HEK293T (cell line): ENCODE data around the gene ZFAND2B.
A peak's percentile ranks its signal among the peaks of the same experiment; 100 is the strongest.
"Not testable (repeated sequence)": the region's sequence is repeated elsewhere in the genome, so short reads cannot be mapped to it uniquely, and the experiment has no call there.

Experiments
- CTCF ChIA-PET: fragments of 350-600 bp; formaldehyde crosslinking; extraction: SDS; loops from one replicate; lab custom pipeline; 2021; ENCODE audit warnings: antibody characterized with exemption, inconsistent platforms; lab: Yijun Ruan, JAX
- POLR2A ChIA-PET: fragments of 350-600 bp; formaldehyde crosslinking; extraction: SDS; loops from one replicate; lab custom pipeline; 2020; ENCODE audit warnings: antibody characterized with exemption, inconsistent platforms; lab: Yijun Ruan, JAX
- DNase-seq: peaks from one replicate; pipeline ENCODE4 v3.0.0; 2012; ENCODE audit warnings: mixed read lengths; ENCODE audit errors: extremely low spot score
- ARNT ChIP-seq: fragments of 450-650 bp; IDR thresholded peaks from 2 replicates; pipeline ENCODE4 v1.6.1; 2017; ENCODE audit warnings: mild to moderate bottlenecking
- BHLHE40 ChIP-seq: fragments of 450-650 bp; IDR thresholded peaks from 2 replicates; pipeline ENCODE4 v1.6.1; 2016; ENCODE audit warnings: mild to moderate bottlenecking, moderate library complexity, borderline replicate concordance
- CTBP1 ChIP-seq: fragments of 450-650 bp; IDR thresholded peaks from 2 replicates; pipeline ENCODE4 v1.6.1; 2016; ENCODE audit warnings: borderline replicate concordance
- ELF4 ChIP-seq: fragments of 450-650 bp; IDR thresholded peaks from 2 replicates; pipeline ENCODE4 v1.6.1; 2017; ENCODE audit warnings: antibody characterized with exemption
- FOXA1 ChIP-seq: fragments of 450-650 bp; IDR thresholded peaks from 2 replicates; pipeline ENCODE4 v1.6.1; 2016; ENCODE audit warnings: mild to moderate bottlenecking
- FOXK2 ChIP-seq: fragments of 450-650 bp; IDR thresholded peaks from 2 replicates; pipeline ENCODE4 v1.6.1; 2016; ENCODE audit warnings: mild to moderate bottlenecking
- FOXM1 ChIP-seq: fragments of 450-650 bp; IDR thresholded peaks from 2 replicates; pipeline ENCODE4 v1.6.1; 2017; ENCODE audit warnings: mild to moderate bottlenecking, borderline replicate concordance
- HDGF ChIP-seq: fragments of 450-650 bp; IDR thresholded peaks from 2 replicates; pipeline ENCODE4 v1.6.1; 2017; ENCODE audit warnings: antibody characterized with exemption, borderline replicate concordance
- L3MBTL2 ChIP-seq: fragments of 450-650 bp; conservative IDR thresholded peaks from 2 replicates; pipeline ENCODE4 v1.6.1; 2016; ENCODE audit warnings: mild to moderate bottlenecking
- LEF1 ChIP-seq: fragments of 450-650 bp; IDR thresholded peaks from 2 replicates; pipeline ENCODE4 v1.6.1; 2017; ENCODE audit warnings: mild to moderate bottlenecking, borderline replicate concordance
- NFRKB ChIP-seq: fragments of 450-650 bp; IDR thresholded peaks from 2 replicates; pipeline ENCODE4 v1.6.1; 2016; ENCODE audit warnings: mild to moderate bottlenecking, moderate library complexity
- SP1 ChIP-seq: fragments of 450-650 bp; IDR thresholded peaks from 2 replicates; pipeline ENCODE4 v1.6.1; 2017
- SUZ12 ChIP-seq: fragments of 450-650 bp; IDR thresholded peaks from 2 replicates; pipeline ENCODE4 v1.6.1; 2016; ENCODE audit warnings: mild to moderate bottlenecking
- TARDBP ChIP-seq: fragments of 450-650 bp; IDR thresholded peaks from 2 replicates; pipeline ENCODE4 v1.6.1; 2016
- ZNF384 ChIP-seq: fragments of 450-650 bp; IDR thresholded peaks from 2 replicates; pipeline ENCODE4 v1.6.1; 2016
- TF ChIP-seq, protein P1 (sequence below): fragments of 450-650 bp; IDR thresholded peaks from 2 replicates; pipeline ENCODE4 v1.6.1; 2016

ZFAND2B gene

DNA sequence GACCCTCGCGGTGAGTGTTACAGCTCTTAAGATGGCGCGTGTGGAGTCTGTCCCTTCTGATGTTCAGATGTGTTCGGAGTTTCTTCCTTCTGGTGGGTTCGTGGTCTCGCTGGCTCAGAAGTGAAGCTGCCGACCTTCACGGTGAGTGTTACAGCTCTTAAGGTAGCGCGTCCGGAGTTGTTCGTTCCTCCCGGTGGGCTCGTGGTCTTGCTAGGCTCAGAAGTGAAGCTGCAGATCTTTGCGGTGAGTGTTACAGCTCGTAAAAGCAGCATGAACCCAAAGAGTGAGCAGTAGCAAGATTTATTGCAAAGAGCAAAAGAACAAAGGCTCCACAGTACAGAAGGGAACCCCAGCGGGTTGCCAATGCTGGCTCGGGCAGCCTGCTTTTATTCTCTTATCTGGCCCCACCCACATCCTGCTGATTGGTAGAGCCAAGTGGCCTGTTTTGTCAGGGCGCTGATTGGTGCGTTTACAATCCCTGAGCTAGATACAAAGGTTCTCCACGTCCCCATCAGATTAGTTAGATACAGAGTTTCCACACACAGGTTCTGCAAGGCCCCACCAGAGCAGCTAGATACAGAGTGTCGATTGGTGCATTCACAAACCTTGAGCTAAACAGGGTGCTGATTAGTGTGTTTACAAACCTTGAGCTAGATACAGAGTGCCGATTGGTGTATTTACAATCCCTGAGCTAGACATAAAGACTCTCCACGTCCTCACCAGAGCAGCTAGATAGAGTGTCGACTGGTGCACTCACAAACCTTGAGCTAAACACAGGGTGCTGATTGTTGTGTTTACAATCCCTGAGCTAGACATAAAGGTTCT lies 5.9 kb upstream of the ZFAND2B start:
- TF ChIP-seq, protein P1, sequence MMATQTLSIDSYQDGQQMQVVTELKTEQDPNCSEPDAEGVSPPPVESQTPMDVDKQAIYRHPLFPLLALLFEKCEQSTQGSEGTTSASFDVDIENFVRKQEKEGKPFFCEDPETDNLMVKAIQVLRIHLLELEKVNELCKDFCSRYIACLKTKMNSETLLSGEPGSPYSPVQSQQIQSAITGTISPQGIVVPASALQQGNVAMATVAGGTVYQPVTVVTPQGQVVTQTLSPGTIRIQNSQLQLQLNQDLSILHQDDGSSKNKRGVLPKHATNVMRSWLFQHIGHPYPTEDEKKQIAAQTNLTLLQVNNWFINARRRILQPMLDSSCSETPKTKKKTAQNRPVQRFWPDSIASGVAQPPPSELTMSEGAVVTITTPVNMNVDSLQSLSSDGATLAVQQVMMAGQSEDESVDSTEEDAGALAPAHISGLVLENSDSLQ = peak; percentile 81
- TF ChIP-seq ELF4 = peak; percentile 50; the same call in 1 of the 2 replicates
- peak; percentile 83 for TF ChIP-seq L3MBTL2
- TF ChIP-seq LEF1 = peak; percentile 81; the same call in 1 of the 2 replicates
- POLR2A ChIA-PET = interaction anchor here (1.2 to 1.3 kb wide), 2 partner anchors 24 to 94 kb away, joined by 4 read pairs; partner anchors contain the start of gene CNPPD1
- DNase-seq = not testable (repeated sequence)
- CTCF ChIA-PET = interaction anchor here (0.6 kb wide), 1 partner anchor 141 kb away, joined by 3 read pairs; no protein-coding TSS in a partner anchor

DNA sequence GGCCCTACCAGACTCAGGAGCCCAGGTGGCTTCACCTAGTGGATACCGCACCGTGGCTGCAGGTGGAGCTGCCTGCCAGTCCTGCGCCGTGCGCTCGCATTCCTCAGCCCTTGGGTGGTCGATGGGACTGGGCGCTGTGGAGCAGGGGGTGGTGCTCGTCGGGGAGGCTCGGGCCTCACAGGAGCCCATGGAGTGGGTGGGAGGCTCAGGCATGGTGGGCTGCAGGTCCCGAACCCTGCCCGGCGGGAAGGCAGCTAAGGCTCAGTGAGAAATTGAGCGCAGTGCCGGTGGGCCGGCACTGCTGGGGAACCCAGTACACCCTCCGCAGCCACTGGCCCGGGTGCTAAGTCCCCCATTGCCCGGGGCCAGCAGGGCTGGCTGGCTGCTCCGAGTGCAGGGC lies 5.3 kb upstream of the ZFAND2B start:
- DNase-seq, POLR2A ChIA-PET, CTCF ChIA-PET: not testable (repeated sequence)

DNA sequence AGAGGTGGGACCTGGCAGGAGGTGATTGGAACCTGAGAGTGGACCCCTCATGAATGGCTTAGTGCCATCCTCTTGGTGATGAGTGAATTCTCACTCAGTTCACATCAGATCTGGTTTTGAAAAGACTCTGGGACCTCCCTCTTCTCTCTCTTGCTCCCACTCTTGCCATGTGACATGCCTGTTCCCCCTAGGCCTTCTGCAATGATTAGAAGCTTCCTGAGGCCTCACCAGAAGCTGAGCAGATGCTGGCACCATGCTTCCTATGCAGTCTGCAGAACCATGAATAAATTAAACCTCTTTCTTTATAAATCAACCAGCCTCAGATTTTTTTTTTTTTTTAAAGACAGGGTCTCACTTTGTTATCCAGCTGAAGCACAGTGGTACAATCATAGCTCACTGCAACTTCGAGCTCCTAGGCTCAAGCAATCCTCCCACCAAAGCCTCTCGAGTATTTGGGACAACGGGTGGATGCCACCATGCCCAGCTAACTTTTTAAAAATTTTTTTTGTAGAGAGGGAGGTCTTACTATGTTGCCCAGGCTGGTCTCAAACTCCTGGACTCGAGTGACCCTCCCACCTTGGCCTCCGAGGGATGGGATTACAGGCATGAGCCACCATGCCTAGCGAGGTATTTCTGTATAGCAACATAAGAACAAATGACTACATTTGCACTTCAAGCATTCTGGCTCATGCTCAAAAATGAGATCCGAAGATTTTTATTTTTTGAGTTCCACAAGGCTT lies 2.0 kb upstream of the ZFAND2B start:
- TF ChIP-seq ZNF384 (no peak), SP1 (no peak), LEF1 (no peak), TARDBP (no peak), HDGF (no peak), ARNT (no peak), NFRKB (no peak), ELF4 (no peak), BHLHE40 (no peak), FOXM1 (no peak), CTBP1 (no peak), FOXA1 (no peak), SUZ12 (no peak), FOXK2 (no peak), L3MBTL2 (no peak)
- TF ChIP-seq, protein P1 = no peak
- DNase-seq = no peak
- ChIA-PET CTCF (no interaction called here), POLR2A (no interaction called here)

DNA sequence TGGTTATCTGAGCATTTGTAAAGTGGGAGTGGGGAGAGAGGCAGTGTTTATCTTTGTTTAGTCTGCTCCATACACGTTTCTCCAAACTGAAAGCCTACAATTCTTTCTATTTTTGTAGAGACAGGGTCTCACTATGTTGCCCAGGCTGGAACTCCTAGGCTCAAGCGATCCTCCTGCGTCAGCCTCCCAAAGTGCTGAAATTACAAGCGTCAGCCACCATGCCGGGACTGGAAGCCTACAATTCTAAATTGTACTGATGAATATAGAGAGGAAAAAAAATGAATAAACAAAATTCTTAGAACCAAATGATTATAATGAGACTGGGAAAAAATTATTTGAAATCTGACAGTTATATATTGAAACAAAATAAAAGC lies 1.4 kb upstream of the ZFAND2B start:
- ChIA-PET POLR2A (interaction anchor here (2.4 kb wide), 1 partner anchor 29 kb away, joined by 25 read pairs; the partner anchor contains the start of gene CNPPD1), CTCF (no interaction called here)
- DNase-seq = no peak
- TF ChIP-seq, protein P1 = no peak
- TF ChIP-seq BHLHE40 (no peak), ZNF384 (no peak), FOXA1 (no peak), ELF4 (no peak), NFRKB (no peak), L3MBTL2 (no peak), FOXK2 (no peak), SUZ12 (no peak), HDGF (no peak), SP1 (no peak)

DNA sequence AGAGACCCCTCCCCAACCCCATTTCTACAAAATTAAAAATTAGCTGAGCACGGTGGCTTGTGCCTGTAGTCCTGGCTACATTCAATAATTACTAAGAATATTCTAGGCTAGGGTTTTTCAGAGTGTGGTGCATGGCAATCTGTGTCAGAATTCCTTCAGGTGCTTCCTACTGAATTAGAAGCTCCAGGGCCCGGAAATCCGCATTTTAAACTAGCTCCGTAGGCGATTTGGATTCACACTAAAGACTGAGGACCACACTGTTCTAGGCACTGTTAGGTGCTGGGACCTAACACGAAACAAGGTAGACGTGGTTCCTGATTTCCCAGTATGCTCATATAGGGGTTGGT lies 628 bp upstream of the ZFAND2B start:
- POLR2A ChIA-PET = interaction anchor here (0.7 to 2.4 kb wide), 11 partner anchors 9 to 89 kb away, joined by 3 to 25 read pairs (median 4); partner anchors contain the start of genes ABCB6, CNPPD1, GLB1L and STK16
- CTCF ChIA-PET = interaction anchor here (1.0 kb wide), 1 partner anchor 89 kb away, joined by 3 read pairs; no protein-coding TSS in a partner anchor
- TF ChIP-seq FOXM1 = no peak
- no peak for TF ChIP-seq CTBP1
- no peak for TF ChIP-seq ZNF384
- TF ChIP-seq SUZ12 = no peak
- TF ChIP-seq NFRKB = no peak
- no peak for TF ChIP-seq SP1
- TF ChIP-seq ARNT = no peak
- no peak for TF ChIP-seq ELF4
- TF ChIP-seq BHLHE40 = no peak
- TF ChIP-seq HDGF = no peak
- TF ChIP-seq FOXK2 = no peak
- no peak for TF ChIP-seq TARDBP
- TF ChIP-seq, protein P1 = no peak
- no peak for TF ChIP-seq L3MBTL2
- TF ChIP-seq FOXA1 = no peak
- no peak for TF ChIP-seq LEF1
- no peak for DNase-seq
